Activated CD8-positive, alpha-beta memory T cell treated with anti-CD3 and anti-CD28 coated beads, Interleukin-2, amount 50 U/mL, for 48 hours (primary cell): ENCODE data around the gene UCHL1.
A peak's percentile ranks its signal among the peaks of the same experiment; 100 is the strongest.
"Not testable (repeated sequence)": the region's sequence is repeated elsewhere in the genome, so short reads cannot be mapped to it uniquely, and the experiment has no call there.

Source experiments
- DNase-seq: peaks from one replicate; pipeline ENCODE4 v3.0.0-alpha.2; 2020

The UCHL1 gene

DNA sequence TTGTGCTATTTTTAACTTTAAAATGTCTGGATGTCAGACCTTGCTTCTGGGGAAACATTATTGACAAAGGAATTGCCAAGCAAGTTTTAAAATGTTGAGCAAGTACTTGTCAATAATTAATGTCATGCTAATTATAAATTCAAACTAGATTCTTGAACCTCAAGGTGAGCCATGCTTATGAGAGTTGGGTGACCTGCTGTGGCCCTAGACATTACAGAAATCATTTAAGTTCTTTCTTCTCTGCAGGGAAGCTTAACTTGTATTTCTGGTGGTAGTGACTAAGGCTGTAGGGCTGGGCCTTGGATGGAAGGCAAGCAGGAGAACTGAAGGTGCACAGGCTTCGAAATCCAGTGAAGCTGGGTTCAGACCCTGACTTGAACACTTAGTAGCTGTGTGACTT, 14.8 kb upstream of the UCHL1 start:
- DNase-seq, result no peak

DNA sequence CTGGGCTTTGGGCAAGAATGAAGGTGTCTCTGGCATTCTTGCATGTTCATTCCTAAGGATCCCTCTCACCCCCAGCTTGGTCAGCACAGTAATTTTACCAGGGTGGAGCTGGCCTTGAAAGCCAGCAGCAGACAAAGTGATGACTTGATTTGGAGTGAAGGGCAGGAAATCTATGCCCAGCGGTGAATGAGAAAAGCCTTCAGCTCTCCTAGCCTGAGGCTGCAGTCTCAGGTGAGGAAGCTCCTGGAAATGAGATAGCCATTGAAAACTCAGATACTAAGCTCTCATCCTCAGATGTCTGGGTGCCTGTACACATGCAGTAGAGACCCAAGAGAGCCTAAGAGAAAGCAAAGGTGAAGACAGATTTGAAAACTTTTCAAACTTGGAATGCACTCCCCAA, 10.7 kb upstream of the UCHL1 start:
- DNase-seq, result no peak

DNA sequence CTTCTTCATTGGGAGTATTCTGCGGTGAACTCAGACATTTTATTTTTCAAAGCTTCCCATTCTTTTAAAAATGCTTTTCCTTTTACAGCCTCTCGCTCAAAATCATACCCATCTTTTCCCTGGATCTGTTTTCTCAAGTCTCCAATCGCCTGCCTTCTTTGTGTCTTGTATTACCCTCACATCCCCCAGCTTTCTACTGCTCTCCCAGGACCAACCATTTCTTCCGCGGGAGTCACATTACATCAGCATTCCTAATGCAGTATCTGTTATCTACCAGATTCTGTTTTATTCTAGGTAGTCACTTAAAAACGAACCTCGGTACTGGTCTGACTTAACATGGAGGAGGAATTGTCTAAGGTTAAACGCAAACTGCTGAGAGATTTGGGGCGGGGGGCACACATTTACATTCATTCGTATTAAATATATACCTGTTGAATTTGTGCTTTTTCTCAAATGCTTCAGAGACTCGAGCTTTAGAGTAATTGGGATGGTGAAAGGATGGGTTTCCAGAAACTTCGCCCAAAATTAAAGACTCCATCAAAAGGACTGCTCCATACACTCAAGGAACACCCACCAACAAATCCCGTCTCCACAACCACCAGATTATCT, 493 bp upstream of the UCHL1 start:
- no peak for DNase-seq

DNA sequence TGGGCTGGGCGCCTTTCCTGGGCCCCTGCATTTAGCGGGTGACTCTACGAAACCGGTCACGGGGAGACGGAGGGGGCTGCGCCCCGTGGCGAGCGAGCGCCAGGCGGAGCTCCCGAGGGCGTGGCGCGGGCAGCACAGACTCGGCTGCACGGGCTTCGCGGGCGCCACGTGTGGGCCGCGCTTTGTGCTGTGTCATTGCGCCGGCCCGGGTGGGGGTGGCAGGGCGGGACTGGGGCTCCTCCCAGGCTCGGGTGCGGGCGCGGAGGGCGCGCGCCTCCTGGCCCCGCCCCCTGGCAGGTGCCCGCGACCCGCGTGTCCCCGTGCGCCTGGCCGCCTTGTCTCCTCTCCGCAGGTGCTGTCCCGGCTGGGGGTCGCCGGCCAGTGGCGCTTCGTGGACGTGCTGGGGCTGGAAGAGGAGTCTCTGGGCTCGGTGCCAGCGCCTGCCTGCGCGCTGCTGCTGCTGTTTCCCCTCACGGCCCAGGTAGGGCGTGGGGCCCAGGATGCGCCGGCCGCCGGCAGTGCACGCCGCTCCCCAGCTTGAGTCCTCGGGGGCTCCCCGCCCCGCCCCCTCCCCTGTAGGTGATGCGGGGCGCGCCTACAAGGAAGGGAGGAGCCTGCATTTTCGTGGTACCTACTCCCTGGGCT, 651 bp downstream of the UCHL1 start:
- DNase-seq, result peak; percentile 65

DNA sequence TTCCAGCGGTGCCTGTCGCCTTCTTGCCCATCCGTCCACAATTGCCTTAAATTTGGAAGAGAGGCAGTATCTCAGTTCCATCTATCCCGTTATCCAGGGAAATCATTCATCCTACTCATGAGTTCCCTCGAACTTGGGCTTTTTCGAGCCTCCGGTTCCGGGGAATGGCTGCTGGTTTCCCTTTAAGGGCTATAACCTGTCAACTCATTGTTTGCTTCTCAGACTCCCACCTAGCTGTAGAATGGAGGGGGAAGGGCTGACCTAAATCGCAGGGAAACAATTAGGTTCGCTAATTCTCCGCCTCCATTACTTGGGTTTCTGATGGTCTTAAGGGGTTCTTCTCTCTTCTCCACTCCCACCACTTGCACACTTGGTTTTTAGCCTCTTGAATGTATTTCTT, 1.2 kb downstream of the UCHL1 start:
- DNase-seq, result no peak

DNA sequence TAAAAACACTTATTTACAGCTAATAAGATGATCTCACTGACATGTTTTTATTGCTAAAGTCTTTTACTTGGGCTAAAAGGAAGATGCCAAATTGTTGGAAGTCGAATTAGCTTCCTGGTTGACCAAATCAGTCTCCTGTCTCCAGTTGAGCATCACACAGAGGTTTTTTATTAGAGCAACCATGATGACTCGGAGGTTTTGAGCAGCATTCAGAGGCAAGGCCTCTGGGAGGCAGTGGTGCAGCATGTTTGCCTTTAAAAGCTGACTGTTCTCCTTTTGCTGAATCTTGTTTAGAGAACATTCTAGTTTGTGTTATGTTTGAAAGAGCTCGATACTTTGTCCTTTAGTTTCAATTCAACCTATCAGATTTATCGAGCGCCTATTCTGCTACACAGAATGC, 2.1 kb downstream of the UCHL1 start:
- no peak for DNase-seq

DNA sequence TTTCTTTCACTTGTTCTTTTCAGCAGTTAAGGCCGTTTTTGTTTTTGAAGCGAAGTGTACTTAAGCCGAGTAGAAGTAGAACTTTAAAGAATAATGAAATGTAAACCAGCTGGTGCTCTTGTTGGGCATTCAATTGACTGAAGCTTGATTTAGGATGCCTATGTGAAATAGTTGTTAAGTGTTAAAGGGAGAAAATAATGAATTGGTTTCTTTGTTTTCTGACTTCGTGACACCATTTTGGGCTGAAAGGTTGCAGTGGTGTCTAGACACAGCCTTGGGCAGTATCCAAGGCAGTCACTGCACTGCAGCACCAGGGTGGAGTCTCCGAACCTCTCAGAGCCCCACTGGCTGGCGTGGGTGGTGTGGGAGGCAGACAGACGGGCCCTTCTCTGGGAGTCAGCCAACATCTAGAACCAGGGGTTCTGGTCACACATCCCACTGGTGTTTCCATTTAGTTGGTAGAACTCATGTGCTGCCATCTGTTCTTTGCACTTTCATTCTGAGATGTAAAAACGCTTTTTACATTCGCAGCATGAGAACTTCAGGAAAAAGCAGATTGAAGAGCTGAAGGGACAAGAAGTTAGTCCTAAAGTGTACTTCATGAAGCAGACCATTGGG, 3.5 kb downstream of the UCHL1 start:
- no peak for DNase-seq

DNA sequence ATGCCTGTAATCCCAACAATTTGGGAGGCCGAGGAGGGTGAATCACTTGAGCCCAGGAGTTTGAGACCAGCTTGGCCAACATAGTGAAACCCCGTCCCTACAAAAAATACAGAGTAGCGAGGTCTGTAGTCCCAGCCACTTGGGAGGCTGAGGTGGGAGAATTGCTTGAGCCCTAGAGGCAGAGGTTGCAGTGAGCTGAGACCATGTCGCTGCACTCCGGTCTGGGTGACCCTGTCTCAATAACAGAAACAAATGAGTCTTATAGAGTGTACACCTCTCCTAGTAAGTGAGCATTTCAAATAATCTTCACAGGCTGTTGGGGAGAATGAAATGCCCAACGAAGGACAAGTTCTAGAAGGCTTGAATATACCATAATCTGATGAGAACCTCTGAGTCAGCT, 5.5 kb downstream of the UCHL1 start:
- no peak for DNase-seq

DNA sequence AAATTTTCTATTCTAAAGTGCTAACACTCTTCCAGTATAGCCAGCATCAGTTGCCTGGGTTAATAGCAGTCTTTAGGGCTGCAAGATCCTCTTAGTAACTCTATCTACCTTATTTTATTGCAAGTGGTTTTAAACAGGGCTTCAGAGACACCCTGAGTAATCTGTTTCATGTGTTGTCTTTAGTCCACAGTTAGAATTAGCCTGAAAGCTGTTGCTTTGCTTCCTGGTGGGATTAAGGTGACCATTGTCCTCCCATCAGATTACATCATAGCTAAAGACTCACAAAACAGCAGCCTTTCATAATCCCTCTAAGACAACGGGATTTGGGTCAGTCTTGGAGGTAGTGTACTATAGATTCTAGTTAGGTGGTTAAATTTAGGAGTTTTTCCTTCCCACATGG, 7.5 kb downstream of the UCHL1 start:
- no peak for DNase-seq

DNA sequence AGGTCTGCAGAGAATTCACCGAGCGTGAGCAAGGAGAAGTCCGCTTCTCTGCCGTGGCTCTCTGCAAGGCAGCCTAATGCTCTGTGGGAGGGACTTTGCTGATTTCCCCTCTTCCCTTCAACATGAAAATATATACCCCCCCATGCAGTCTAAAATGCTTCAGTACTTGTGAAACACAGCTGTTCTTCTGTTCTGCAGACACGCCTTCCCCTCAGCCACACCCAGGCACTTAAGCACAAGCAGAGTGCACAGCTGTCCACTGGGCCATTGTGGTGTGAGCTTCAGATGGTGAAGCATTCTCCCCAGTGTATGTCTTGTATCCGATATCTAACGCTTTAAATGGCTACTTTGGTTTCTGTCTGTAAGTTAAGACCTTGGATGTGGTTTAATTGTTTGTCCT, 11.3 kb downstream of the UCHL1 start:
- DNase-seq, result no peak

DNA sequence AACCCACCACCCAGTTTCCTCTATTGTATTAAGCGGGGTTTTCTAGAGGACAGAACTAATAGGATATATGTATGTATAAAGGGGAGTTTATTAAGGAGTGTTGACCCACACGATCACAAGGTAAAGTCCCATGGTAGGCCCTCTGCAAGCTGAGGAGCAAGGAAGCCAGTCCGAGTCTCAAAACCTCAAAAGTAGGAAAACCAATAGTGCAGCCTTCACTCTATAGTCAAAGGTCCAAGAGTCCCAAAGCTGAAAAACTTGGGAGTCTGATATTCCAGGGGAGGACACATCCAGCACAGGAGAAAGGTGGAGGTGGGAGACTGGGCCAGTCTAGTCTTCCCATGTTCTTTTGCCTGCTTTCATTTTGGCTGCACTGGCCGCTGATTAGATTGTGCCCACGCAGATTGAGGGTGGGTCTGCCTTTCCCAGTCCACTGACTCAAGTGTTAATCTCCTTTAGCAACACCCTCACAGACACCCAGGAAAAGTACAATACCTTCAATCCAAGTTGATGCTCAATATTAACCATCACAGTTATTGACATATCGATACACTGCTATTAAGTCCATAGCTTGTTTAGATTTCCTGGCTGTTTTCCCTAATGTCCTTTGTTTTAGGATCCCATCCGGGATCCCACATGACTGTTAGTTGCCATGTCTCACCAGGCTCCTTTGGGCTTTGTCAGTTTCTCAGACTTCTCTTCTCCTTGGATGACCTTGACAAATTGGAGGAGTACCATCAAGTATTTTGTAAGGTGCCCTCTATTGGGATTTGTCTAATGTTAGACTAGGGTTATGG, 12.2 kb downstream of the UCHL1 start:
- DNase-seq, result no peak

DNA sequence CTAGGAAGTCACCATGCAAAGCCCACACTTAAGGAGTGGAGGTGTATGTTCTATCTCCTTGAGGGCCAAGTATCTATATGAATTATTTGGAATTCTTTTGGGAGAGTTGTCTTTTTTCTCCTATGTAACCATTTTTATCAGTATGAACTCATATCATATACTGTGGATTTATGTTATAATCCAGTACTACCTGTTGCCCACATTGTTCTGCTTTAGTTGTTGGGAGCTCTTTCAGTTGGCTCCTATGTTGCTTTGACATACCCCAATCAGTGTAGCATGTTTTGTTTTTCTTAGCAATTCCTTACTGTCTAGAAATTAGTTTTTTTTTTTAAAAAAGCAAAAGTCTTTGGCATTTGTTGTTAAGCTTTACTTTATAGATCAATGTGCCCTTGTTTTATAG, 13.0 kb downstream of the UCHL1 start:
- no peak for DNase-seq

DNA sequence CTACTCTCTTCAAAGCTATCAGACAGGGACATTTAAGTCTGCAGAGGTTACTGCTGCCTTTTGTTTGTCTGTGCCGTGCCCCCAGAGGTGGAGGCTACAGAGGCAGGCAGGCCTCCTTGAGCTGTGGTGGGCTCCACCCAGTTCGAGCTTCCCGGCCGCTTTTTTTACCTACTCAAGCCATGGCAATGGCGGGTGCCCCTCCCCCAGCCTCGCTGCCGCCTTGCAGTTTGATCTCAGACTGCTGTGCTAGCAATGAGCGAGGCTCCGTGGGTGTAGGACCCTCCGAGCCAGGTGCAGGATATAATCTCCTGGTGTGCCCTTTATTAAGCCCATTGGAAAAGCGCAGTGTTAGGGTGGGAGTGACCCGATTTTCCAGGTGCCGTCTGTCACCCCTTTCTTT, 19.2 kb downstream of the UCHL1 start:
- not testable (repeated sequence) for DNase-seq

DNA sequence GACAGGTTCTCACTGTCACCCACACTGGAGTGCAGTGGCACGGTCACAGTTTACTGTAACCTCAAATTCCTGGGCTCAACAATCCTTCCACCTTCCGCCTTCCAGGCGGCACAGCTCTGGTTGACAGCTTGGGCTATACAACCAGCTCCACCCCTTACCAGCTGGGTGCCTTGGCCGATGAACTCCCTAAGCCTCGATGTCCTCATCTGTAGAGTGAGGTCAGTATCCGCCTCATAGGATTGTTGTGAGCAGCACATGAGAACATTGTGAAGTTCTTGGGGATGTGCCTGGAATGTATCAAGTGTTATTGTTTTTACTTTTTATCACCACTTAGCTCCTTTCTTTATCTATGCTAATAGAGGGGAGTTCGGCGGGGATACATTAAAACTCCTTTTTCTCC, 23.3 kb downstream of the UCHL1 start:
- DNase-seq, result no peak

DNA sequence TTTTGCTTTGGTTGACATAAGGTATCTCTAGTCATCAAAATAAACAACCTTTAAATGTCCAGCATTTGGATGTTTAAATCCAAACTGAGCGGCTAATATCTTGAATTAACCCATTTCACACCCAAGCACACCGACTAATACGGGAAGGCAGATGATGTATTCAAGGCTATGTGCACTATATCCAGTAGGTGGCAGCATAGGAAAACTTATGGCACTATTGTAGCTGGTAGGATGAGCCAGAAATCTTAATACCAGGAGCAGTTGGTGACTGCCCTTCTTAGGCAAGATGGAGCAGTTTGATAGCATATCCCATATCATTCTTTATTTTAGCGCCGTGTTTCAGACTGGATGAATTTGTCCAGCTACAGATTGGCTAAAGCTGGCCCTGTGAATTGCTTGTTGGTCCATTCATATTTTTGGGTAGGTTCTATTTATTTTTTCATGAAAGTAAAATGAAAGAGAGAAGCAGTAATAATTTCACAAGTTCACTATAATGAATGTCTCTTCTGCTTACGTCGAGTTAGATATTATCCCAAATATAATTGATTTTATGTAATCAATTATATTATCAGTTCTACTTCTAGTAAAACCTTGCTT, 24.4 kb downstream of the UCHL1 start:
- no peak for DNase-seq

DNA sequence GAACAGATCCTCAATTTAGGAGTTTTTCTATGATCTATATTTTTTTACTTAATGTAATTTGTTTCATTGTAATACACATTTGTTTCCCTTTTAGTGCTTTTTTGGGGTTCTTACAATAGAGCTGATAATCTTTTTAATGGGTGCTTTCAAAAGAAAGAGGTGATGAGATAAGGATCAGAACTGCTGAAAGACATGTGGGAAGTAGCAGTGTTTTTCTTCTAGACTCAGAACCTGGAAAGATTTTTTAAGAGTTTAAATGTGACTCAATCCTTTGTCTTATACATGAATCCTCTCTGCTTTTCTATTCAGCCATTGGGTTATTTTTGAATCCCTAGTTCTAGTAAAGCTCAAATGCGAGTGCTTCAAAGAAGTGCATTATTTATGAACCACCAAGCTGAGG, 25.6 kb downstream of the UCHL1 start:
- no peak for DNase-seq

DNA sequence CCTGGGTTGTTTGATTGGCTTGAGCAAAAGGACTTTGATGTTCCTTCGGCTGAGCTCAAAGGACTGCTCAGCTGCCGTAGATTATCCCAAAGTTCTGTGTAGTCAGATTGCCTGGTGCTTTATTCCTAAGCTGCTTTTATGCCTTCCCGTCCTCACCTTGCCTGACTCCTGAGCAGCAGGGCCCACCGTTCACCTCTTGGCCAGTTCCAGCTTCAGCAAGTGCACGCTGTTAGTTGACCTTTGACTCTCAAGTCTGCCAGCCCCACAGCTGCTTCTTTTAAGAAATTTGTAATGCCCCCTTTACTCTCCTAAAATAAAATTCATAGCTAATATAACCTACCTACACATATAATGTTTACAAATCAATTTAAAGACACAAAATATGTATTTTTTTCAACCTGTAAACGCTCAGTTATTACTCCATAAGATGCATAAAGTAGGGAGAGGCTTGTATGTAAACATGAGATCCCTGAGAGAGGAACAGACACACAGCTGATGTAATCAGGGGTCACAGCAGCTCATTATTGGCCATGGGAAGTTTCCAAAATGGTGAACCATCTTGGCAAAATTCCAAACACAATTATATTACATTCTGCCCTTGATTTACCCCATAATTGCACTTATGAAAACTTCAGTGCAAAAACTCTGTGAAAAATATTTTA, 28.6 kb downstream of the UCHL1 start:
- no peak for DNase-seq

DNA sequence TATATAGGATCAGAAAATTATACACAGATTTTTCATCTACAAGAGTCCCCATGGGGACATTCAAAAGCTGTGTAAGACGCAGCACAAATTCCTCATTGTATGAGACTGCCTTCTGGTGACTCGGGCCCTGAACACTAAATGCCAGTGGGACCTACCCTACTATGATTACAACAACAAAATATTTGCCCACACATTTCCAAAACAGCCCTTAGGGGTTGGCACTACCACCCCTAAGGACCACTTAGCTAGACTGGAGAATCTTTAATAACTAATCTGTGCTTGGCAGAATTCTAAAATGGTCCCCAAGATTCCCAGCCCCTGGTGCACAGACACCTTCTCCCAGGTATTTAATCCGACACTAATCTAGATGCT, 29.1 kb downstream of the UCHL1 start:
- no peak for DNase-seq

DNA sequence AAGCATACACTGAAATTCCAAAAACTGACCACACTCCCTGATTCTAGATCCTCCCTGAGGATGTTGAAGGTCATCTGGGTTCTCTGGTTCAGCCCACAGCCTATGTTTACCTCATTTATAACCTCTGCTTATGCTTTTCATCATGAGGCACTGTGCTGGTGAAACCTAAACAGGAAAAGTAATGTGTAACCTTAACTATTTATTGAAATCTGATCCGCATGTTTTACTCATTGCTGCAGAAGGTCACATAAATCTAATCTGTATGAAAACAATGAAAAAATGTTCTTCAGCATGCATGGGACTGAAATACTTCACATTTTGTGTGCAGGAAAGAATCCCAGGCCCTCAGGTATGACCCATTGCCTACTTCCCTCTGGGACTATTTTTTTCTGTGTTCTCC, 30.3 kb downstream of the UCHL1 start:
- no peak for DNase-seq

DNA sequence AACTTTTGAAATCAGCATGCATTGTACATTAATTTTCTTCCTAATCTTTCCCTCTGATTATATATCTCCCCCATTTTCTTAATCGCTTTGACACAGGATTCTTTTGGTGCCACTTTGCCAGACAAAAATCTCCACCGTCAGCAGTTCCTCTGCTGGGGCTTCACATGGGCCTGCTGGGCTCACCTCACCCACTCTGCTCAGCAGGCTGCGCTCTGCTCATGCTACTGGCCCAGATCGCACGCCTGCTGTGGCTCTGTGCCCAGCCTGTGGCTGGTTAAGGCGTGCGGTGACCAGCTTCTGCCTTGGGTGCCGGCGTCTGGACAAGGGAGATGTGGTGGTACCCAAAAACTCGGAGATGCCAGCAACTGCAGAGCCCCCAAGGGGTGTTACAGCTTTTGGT, 31.1 kb downstream of the UCHL1 start:
- DNase-seq, result no peak

DNA sequence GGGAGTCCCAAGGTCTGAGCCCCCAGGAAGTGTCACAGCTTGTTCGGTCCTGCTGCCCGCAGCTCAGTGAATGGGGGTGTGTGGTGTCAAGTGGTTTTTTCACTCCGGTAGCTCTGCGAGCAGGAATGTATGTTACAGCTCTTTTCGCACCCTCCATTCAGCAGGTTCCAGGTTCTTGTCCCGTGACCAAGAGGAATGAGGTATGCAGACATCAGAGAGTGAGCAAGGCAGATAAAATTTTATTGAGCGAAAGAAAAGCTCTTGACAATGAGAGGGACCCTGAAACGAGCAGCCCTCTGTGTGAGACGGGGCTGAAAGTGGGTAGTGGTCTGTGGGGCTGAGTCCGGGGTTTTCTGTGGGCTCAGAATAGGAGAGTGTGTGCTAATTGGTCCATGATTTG, 31.5 kb downstream of the UCHL1 start:
- no peak for DNase-seq

DNA sequence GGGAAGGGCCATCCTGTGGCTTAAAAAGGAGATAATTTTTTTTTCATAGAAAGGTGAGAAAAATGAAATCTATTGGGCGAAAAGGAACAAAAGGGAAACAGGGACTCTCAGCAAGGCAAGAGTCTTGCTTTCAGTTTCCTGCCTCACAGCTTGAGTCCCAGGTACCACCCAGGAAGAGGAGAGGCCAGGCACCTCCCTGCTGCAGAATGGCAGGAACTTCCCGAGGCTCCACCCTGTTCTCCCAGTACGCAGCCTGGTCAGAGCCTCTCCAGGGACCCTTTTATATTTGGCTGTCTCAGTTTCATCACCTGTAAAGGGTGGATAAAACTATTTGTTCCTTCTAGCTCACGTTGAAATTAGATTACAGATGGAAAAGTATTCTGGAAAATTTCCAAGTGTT, 33.8 kb downstream of the UCHL1 start:
- DNase-seq, result no peak

DNA sequence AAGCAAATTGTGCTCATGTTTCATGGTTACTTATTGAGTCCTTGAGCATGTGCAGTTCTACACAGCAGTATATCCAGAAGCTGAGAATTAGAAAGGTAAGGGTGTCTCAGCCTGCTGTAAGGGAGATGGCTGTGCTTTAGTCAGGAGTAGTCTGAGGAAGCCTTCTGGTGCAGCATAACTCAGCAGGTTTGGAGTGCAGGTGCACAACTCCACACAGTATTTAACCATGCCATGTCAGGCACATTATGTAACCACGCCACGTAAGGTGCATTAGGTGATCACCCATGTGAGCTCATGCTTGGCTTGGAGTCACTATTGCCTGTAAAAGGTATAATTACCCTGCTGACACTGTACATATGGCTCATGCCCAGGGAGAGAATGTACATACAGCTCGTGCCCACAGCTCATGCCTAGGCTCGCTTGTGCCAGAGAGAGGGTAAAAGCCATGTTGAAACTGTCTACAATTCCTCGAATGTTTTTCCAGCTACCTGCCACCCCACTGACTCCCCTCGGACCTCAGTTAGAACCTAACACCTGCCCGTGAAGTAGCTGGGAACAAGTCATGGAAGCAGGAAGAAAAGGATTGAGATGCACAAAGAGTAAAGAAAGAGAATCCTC, 37.8 kb downstream of the UCHL1 start:
- DNase-seq, result no peak
